T-helper 1 cell treated with Interleukin-12 subunit alpha and Interleukin-12 subunit beta and Interleukin-4 antibody, amounts not matched to agents 30 ng/mL and 1 ng/mL, for 36 hours (primary cell): ENCODE measurements around the gene ABHD4. TPM values are rescaled to one million over a fixed set of nuclear protein-coding genes. Genes with fewer than 3 reads are reported as not detected.
"Not testable (repeated sequence)": the region's sequence is repeated elsewhere in the genome, so short reads cannot be mapped to it uniquely, and the experiment has no call there.

Source experiments
- intact Hi-C: fragments of 100-400 bp; cut with micrococcal nuclease; formaldehyde crosslinking; loops from one replicate; pipeline ENCODE4 v1.15.1; 2024
- total RNA-seq: library from RNA; stranded (reverse); gene quantifications from 2 replicates; pipeline ENCODE4 v1.2.3, GENCODE V29; 2022

The ABHD4 gene
- total RNA-seq, 1 donor from 2014 or later = 16.1 TPM

DNA sequence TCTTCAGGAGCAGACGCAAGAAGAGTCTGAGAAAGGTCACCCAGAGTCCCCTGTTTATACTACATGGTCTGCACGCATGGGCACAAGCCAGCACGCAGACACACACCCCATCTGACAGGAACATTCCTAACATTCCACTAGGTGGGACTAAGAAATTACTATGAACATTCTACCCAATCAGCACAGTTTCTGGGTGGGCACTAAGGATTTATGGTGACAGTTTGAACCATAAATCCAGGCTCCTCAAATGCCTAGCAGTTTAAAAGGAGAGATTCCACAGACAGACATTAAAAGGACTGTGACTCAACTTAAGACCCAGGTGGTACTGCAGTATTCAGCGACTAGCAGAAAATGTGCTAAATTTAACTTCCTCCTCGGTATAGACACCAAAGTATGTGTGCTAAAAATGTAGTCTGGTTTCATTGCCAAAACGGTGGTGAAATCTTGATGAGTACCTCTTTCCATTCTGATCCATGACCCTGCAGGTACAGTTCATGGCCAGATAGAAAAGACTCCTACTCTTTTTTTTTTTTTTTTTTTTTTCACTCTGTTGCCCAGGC, 16.2 kb downstream of the ABHD4 start:
- intact Hi-C loops = no loop called here

- intact Hi-C loops = not testable (repeated sequence)
Observed at GRCh38 chr14:22615765-22616164, 17.7 kb downstream of the ABHD4 start.

GRCh38 chr14:22622255-22622654, 24.2 kb downstream of the ABHD4 start:
- intact Hi-C loops = no loop called here

GRCh38 chr14:22623047-22623446, 24.9 kb downstream of the ABHD4 start:
- intact Hi-C loops = no loop called here

DNA sequence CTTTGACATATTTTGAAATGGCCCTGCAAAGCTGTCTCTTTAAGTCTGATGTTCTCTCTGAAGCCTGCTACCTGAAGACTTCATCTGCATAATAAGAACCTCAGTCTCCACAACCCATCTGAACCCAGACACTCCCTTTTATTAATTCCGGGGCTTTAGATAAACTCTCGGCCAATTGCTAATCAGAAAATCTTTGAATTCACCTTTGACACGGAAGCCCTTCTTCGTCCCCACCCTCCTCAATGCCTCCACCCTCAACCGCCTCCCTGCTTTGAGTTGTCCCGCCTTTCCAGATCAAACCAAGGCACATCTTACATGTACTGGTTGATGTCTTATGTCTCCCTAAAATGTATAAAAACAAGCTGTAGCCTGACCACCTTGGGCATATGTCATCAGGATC, 28.5 kb downstream of the ABHD4 start:
- intact Hi-C loops = no loop called here

- intact Hi-C loops = no loop called here
Observed at GRCh38 chr14:22627506-22628263, 29.6 kb downstream of the ABHD4 start.

GRCh38 chr14:22629361-22629760, 31.3 kb downstream of the ABHD4 start:
- intact Hi-C loops = no loop called here

GRCh38 chr14:22630066-22630465, 32.0 kb downstream of the ABHD4 start:
- intact Hi-C loops = no loop called here

DNA sequence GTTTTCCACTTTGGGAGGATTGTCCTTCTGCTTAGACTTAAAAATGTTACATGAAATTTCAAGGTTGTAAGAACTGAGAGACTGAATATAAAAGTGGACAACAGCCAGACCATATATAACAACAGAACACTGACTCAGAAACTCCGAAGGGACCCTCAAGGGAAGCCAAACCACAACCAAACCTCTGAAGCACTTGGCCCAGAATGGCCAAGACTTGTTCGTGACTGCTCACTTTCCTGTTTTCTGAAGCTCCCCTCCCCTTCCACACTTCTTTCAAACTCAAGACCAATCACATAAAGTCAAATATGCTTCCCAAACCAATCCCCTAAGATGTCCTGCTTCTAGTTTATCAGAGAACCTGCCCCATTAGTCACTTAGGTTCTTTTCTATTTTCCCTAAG, 32.4 kb downstream of the ABHD4 start:
- intact Hi-C loops = no loop called here

DNA sequence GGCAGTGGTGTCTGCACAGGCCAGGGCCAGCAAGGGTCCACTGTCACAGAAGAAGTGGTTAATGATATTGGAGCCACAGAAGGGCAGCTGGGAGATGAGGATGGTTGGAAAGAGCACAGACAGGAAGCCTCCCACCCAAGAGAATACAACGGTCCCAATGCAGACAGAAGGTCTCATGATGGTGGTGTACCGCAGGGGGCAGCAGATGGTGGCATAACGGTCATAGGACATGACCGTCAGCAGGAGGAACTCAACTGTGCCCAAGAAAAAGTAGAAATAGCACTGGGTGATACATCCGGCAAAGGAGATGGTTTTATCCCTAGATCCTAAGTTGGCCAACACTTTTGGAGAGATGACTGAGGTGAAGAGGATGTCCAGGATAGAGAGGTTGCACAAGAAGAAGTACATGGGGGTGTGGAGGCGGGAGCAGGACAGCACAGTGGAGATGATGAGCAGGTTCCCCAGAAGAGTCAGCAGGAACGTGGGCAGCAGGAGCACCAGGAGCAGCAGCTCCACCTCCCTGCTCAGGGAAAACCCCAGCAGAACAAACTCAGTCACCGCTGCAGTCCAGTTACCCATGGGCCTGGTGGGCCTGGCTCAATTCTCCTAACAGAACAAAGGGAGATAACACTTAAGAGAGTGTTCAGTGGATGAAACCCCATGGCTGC, 36.3 kb downstream of the ABHD4 start:
- intact Hi-C loops = no loop called here

DNA sequence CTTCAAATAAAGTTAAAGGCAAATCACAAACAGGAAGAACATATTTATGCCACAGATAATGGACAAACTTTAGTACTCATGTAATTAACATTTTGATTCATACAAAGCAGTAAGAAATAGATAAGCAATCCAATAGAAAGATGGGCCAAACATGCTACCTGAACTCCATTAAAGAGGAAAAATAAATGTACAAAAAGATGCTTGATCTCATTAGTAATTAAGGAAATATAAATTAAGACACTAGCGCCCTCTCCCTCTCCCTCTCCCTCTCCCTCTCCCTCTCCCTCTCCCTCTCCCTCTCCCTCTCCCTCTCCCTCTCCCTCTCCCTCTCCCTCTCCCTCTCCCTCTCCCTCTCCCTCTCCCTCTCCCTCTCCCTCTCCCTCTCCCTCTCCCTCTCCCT, 37.9 kb downstream of the ABHD4 start:
- intact Hi-C loops = not testable (repeated sequence)

DNA sequence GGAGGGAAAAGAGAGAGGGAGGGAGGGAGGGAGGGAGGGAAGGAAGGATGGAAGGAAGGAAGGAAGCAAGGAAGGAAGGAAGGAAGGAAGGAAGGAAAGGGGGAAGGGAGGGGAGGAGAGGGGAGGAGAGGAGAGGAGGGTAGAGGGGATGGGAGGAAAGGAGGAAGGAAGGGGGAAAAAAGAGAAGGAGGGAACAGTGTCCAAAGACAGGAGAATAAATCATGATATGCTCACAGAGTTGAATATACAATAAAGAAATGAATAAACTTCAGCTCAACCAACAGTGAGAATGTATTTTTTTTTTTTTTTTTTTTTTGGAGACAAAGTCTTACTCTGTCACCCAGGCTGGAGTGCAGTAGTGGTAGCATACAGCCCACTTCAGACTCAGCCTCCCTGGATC, 42.1 kb downstream of the ABHD4 start:
- intact Hi-C loops = no loop called here

DNA sequence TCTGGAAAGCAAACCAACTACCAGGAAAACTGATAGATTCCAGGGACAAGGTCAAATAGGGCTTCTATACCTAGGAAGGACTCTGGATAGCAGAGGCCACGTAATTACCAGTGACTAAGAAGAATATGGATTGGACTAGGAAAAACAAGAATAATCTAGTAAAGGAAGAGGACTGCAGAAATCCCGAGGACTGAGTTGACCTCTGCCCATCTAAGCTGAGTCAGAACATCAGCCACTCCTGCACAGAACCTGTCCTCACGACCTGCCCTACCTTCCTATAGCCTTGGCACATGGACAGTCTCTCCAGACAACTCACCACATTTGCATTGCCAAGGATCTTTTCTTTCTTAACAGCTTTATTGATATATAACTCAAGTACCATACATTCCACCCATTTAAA, 43.7 kb downstream of the ABHD4 start:
- intact Hi-C loops = no loop called here

- intact Hi-C loops = no loop called here
Observed at GRCh38 chr14:22644305-22644635, 46.2 kb downstream of the ABHD4 start, which contains the start of gene OR6J1. OR6J1 (minus strand) TSS chr14:22644352; CDS start chr14:22634811, 9,541 bp downstream.

- intact Hi-C loops = no loop called here
Observed at GRCh38 chr14:22646570-22647254, 48.6 kb downstream of the ABHD4 start.

DNA sequence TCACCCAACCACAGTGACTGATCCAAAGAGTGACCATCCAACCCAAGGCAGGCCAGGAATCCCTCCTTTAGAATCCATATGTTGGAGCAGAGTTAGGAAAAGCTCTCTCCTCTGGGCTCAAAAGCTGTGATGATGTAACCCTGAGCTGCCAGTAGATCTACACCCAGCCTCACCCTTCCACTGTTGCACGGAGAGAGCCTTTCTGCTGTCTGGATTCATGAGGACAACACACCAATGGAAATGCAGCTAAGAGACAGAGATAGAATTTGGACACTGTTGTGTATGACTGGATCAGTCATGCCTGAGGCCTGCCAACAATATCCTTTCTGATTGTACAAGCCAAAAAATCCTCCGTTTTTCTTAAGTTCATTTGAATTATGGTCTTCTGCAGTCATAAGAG, 50.4 kb downstream of the ABHD4 start:
- intact Hi-C loops = no loop called here

DNA sequence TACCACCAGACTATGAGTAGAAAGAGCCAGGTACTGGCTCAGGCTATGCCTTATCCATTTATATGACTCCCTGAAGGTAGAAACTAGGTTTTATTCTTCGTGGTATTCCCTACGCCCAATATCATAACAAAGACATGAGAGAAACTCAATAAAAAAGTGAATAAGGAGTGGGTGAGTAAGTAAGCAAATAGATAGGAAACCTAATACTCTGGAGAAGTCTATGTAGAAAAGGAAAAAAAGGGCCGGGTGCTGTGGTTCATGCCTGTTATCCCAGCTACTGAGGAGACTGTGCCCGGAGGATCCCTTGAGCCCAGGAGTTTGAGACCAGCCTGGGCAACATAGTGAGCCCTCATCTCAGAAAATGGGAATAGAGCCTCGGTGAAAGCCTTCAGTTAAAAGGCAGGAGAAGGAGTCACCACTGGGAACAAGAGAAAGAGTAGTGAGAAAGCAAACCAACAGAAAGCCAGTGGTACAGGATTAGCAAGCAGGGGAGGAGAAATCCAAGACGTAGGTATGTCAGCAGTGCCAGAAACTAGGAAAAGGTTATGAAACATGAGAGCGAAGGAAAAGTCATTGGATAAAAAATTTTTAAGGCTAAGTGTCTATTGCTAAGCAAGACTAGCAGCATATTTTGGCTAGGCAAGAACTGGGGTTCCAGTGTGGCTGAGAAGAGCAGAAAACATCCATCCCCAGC, 52.1 kb downstream of the ABHD4 start:
- intact Hi-C loops = loop anchor here (5.0 to 10.0 kb wide), 2 partner anchors 252 to 735 kb away; no protein-coding TSS in a partner anchor

DNA sequence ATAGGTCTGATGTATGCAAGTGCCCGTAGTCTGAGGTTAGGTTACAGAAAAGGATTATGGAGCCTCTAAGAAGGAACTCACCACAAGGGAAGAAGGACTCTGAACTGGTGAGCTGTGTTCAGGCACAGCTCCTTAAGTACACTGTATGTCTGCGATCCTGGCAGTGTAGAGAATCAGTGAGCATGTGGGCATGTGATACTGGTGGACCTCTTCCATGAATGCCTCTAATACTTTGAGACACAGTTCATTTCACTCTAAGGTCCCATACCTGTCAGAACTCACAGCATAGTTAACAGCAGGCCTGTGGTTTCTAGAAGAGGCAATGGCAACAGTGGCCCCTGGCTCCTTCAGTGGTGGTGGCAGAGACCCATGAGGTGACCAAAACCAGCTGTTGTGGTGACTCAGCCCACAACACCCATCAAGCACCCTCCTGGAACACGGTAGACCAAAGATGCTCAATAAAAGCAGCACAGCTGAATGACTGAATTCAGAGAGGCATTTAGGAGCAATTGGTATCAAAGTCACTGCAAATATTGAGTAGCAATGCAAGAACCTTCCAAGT, 52.9 kb downstream of the ABHD4 start:
- intact Hi-C loops = loop anchor here (5.0 to 10.0 kb wide), 2 partner anchors 251 to 736 kb away; no protein-coding TSS in a partner anchor

GRCh38 chr14:22651586-22651985, 53.5 kb downstream of the ABHD4 start:
- intact Hi-C loops = loop anchor here (5.0 to 10.0 kb wide), 2 partner anchors 251 to 737 kb away; no protein-coding TSS in a partner anchor

DNA sequence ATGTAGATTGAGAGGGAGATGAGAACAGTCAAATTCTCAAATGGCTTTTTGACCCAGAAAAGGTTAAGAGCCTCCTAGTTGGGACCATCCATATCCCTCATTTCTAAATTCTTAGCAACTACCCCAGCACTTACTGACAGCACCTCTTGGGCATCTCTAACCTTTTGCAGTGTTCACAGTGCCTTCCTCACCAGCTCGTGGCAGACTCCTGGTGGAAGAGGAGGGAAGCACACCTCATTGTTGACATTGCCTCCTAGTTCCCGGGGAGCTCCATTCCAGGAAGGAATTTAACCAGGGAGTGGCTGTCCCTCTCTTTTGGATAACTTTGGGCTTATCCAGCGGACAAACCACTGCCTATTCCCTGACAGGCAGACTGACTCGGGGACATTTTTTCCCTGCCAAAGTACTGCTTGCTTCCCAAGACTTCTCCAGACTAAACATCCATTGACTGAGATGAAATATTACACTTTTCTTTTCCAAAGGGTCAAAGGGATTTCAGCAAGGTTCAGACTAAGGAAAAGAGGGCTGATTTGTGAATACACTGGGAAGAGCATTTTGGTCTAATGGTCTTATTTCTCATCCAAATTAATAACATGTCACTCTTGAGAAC, 55.0 kb downstream of the ABHD4 start:
- intact Hi-C loops = loop anchor here (1.0 to 10.0 kb wide), 6 partner anchors 55 to 738 kb away; partner anchors contain the start of genes ABHD4 and DAD1
